ENCODE results near the gene CUTC. TPM values are rescaled to one million over a fixed set of nuclear protein-coding genes. Genes with fewer than 3 reads are reported as not detected.
"Not testable (repeated sequence)": the region's sequence is repeated elsewhere in the genome, so short reads cannot be mapped to it uniquely, and the experiment has no call there.

CUTC gene, protein sequence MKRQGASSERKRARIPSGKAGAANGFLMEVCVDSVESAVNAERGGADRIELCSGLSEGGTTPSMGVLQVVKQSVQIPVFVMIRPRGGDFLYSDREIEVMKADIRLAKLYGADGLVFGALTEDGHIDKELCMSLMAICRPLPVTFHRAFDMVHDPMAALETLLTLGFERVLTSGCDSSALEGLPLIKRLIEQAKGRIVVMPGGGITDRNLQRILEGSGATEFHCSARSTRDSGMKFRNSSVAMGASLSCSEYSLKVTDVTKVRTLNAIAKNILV
- total RNA-seq = 14.0 TPM

DNA sequence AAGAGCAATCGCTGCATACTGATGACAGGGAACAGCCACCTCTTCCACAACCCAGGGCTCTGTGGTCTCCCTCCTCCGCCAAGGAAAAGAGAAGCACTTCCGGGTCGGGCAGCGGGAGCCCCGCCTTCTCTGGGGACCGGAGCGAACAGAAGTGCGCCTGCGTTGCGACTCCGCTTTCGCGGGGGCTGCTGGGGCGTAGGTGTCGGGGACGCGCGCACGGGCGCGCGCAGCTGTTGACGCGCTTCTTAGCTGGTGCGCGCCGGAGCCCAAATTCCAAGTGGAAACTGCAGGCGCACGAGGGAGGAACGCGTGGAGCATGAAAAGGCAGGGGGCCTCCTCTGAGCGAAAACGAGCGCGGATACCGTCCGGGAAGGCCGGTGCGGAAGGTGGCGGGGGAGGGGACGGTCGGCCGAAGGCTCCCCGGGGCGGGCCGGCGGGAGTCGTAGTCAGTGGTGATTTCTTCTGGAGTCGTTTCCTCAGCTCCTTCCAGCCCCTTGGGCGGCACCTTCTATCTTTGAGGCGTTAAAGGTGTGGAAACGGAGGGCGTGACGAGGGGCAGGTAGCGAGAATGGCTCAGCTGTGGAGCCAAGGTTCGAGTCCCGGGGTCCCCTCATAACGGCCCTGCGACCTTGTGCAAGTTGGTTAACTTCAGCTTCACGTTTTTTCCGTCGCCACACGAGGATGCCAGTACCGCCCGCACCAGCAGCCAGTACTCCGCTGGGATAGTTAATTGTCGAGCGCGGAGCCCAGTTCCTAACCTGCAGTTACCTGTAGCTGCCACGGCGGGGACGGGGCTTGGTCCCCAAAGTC is at the start of gene CUTC, which contains the start of gene COX15:
CUTC (plus strand) TSS at position 202 of the 810 bp plus-strand sequence; CDS start at position 317, 115 bp downstream.
COX15 (minus strand) TSS at position 95 of the 810 bp plus-strand sequence; CDS start at position 17, 78 bp downstream.
- peak; percentile 93 for ATAC-seq

DNA sequence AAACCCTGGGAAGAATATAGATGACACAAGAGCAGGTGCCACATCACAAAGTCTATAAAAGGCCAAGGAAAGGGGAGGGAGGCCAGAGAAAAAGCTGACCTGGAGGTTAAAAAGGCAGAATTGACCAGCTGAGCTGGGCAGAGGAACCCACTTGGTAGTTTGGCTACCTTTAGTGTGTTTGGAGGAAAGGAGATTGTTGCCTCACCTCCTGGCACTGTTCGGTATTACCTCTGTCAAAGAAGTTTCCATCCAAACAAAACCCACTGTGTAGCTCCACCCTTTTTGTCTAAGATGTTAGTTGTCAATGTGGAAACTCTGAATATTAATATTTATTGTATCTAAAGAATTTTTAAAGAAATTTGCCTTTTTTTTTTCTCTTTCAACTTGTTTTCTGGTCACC is 49.3 kb upstream of the CUTC start:
- ATAC-seq = peak; percentile 28

DNA sequence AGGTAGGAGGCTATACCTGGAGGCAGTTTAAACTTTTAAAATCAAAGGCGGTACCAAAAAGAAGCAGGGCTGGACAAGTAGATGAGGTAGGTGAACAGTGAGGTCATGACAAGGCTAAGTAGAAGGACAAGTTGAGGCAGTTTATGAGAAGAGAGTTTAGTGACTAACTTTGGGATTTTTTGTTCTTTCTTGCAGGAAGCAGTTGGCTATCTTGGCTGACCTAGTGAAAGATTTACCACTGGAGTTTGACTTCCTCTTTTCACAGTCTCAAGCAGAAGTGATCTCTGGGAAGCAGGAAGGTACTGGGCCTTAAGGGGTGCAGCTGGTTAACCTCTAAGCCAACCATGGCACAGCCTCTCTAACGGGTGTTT is 46.5 kb upstream of the CUTC start:
- ATAC-seq = peak; percentile 91

DNA sequence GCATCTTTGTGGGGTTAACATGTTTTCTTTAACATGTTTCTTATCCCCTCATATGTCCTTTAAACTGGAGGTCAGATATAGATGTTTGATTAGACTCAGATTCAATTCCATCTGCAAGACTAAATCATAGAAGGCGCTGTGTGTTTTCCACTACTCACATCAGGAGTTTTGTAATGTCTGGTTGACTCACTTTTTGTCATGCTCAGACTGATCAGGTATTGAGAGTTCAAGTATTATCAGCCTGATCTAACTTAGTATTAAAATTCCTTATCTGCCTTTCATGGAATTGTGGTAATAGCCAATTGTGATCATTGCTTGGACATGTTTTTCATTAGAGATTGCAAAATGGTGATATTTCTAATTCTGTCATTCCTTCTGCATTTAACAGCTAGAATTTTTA is 42.6 kb upstream of the CUTC start:
- no peak for ATAC-seq

DNA sequence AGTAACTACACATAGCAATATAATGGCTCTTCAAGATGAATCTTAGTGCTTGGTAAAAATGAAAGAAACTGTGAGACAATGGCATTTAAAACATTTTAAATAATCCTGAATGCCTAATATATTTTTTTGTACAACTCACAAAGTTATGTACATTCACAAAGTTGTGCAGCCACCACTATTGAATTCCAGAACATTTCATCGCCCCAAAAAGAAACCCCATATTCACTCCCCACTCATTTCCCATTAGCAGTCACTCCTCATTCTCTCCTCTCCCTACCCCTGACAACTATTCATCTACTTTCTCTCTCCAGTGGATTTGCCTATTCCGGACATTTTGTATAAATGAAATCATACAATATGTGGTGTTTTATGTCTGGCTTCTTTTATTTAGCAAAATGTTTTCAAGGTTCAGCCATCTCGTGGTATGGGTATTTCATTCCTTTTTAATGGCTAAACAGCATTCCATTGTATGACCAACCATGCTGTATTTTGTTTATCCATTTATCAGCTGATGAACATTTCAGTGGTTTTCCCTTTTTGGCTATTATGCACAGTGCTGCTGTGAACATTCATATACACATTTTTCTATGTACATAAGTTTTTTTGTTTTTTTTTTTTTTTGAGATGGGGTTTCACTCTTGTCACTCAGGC is 38.0 kb upstream of the CUTC start:
- ATAC-seq = no peak

DNA sequence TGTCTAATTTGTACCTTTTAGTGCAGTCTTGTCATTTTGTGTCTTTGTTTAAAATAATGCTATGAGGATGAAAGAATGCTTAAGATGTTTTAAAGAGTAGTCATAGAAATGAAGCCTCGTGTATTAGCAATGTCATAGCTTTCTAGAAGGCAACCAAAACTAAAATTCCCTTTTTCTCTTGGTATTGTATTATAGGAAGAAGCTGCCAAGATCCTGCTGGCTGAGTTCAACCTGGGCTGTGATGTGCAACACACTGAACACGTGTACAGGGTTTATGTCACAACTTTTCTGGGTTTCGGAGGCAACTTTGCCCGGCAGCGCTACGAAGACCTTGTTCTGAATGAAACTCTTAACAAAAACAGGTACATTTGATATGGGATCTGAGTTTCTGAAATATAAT is 36.3 kb upstream of the CUTC start:
- ATAC-seq = no peak

DNA sequence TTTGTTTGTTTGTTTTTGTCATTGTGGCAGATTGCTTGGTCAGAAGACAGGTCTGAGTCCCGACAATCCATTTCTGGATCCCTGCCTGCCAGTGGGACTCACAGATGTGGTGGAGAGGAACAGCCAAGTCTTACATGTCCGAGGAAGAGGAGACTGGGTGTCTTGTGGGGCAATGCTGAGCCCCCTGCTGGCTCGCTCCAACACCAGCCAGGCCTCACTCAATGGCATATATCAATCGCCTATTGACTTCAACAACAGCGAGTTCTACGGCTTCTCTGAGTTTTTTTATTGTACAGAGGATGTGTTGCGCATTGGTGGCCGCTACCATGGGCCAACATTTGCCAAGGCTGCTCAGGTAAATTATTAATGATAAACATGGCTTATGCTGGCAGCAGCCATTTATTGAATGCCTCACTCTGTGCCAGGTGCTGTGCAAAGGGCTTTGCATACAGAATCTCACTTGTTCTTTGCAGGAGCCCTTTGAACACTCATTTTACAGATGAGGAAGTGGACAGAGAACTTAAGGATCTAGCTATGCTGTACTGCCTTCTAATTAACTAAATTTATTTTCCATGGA is 33.4 kb upstream of the CUTC start:
- ATAC-seq = no peak

DNA sequence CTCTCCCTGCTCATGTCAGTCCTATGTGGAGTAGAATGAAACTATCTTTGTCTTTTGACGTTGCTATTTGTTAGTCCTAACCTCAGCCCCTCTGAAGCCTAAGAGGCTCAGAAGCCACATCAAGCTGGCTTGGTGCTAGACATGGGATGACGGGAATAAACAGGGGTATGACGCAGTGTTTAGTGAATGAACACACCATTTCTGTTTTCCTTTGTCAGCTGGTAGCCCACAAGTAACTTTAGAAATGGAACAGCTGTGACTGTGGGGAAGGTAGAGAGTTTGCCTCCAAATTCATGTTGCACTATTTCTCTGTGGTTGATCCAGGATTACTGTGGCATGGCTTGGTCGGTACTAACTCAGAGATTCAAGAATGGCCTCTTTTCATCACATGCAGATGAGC is 31.4 kb upstream of the CUTC start:
- ATAC-seq = no peak

DNA sequence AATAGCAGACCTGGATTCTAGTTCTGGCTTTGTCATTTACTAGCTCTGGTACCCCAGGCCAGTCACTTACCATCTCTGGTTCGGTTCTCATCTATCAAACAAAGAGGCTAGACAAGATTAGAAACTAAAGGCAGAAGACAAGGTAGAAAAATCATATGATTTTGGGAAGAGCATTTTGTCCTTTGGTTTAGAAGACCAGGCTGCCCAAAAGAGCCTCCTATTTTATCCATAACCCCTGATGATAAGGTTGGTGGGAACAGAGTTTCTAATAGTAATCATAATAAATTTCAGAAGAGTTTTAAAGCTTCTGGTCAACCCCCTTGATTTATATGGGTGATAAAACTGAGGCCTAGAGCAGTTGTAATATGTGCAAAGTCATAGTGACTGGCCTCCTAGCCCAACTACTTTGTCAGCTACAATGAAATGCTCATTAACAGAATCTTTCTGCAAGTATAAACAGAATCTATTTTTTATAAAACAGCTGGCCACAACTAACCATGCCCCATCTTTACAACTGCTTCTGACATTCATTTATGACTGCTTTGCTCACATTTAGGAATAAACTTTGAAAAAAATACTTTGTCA is 23.5 kb upstream of the CUTC start:
- ATAC-seq = no peak

DNA sequence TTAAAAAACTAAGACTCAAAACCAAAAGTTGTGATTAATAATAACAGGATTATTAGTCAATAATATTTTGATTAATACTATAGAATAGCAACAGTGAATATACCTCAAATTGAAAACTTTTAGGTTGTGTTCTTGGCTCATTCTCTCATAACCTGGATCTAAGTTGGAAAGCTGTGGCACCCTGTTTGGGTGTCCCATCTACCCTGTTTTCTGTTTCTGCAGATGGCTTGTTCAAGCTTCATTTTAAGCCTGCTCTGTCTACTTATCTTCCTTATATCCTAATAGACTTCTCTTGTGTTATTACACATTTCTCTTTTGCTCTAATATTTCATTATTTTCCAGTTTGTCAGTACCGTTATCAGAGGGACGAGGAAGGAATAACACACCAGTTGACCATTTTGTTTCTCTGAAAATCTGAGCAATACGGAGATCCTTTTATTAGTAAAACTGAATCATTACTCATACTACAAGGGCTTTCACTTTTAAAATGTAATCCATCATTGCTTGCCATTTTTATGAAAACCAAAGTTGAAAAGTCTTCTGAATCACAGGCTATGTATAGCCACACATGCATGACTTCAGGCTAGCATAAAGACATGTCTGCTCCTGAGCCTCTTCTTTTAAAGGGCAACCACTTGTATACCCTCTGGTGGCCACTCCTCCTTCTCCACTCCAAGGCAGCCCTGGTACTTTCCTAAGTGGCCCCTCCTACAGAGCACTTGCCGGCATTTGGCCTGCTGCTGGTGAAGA is 22.4 kb upstream of the CUTC start:
- ATAC-seq = peak; percentile 92

DNA sequence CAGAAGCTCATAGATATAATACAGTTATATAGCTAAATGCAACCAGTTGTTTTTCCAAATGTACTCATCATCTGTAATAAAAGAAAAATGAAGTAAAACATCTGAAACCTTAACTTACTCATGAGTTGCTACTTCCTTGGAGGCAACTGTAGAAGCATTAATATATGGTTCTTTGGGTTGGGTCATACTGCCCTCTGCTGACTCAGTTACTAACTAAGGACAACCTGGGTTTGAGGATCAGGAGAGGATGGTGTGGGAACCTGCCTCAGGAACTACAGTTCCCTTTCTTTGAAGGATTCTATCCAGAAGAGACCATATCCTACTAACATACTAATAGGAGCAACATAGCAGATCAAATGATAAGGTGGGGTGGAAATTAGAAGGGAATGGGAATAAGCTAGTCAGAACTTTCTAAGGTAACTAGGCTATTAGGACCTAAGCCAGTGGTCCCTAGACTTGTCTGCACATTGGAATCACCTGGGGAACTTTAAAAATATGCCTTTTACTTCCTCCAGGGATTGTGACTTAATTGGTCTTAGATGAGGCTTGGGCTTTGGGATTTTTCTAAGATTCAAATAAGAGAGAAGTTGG is 20.8 kb upstream of the CUTC start:
- ATAC-seq = peak; percentile 84

DNA sequence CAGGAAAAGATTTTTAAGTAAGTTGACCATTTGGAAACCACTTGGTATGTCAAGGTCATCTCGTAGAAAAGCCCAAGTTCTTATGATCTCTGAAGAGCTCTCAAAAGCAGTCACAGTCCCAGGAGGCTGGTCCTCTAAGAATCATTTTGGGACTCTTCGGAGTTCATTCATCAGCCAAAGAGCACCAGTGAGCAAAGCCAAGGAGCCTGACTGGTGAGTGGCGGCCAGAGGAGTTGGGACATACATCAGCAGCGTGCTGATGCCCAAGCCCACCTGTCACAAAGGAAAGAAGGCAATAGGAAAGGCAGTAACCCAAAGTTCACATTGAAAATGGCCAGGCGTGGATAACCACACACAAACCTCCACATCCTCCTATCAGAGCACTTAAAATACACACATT is 17.6 kb upstream of the CUTC start:
- no peak for ATAC-seq

DNA sequence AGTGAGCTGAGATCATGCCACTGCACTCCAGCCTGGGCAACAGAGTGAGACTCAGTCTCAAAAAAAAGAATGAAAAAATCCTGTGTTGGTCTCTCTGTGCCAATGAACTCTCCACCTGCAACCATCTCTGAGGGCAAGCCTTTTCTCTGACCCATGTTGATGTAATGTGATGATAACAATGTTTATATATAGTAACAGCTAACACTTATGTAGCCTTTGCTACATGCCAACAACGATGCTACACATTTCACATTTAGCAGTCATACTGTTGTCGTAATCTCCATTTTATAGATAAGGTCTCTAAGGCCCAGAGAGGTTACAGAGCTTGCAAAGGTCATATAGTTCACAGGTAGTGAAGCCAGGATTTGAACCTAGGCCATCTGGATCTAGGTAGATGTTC is 11.6 kb upstream of the CUTC start:
- ATAC-seq = no peak

DNA sequence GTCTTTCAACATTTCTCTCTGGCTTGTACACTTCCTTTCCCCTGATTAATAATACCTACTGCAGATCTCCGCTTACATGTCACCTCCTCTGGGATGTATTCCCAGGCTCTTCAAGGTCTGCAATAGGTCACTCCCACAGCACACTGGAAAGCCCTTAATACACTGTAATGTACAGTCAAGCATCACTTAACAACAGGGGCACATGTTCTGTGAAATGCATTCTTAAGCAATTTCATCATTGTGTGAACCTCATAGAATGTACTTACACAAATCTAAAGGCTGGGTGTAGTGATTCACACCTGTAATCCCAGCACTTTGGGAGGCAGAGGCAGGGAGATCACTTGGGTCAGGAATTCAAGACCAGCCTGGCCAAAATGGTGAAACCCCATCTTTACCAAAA is 2.0 kb upstream of the CUTC start:
- peak; percentile 60 for ATAC-seq

DNA sequence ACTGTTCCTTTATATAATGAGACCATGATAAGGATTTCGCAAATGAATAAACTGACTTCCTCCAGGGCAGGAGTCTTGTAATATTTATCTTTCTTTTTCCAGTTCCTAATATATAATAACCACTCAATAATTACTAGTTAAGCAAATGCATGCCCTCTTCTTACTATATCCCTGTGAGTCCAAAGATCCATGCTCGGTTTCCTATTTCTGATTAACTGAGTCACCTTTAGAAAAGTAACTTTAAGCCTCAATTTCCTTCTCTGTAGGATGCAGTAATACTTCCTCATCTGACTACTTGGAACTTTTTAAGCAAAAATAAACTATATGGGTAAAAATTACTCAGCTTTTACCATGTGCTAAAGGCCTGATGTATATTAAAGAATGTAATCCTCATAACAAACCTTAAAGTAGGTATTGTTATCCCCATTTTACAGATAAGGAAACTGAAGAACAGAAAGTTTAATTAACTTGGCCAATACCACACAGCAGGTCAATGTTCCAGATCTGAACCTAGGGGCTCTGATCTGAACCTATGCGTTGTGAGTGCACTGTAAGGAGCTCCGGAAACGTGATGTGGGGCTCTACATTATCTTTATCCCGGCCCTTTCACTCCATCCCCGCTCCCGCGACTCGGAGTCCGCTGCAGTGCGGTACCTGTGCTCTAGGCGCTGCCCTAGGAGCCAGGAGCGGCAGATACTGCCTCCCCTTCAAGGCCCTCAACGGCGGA is 565 bp upstream of the CUTC start:
- no peak for ATAC-seq

DNA sequence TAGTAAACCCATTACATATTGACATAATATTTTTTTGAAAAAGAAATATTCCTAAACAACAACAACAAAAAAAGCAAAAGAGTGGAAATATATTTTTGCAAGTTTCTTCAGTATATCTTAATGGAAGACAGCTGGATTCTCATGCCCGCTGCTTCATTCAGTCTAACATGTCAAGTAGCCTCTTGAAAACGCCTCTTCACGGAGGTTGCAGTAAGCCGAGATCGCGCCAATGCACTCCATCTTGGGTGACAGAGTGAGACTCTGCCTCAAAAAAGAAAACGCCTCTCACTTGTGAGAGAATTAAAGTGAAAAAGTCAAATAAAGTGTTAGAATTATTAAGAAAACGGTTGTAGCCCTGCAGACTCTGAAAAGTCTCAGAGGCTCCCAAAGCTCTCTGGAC is 1.3 kb downstream of the CUTC start:
- ATAC-seq = no peak

DNA sequence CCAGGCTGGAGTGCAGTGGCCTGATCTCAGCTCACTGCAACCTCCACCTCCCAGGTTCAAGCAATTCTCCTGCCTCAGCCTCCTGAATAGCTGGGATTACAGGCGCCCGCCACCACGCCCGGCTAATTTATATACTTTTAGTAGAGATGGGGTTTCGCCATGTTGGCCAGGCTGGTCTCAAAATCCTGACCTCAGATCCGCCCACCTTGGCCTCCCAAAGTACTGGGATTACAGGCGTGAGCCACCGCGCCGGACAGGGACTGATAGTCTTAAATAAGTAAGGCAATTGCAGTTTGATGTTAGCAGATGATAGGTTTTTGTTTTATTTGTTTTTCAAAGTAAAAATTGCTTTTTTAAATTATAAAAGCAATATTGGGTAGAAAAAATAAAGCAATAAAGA is 2.1 kb downstream of the CUTC start:
- not testable (repeated sequence) for ATAC-seq

DNA sequence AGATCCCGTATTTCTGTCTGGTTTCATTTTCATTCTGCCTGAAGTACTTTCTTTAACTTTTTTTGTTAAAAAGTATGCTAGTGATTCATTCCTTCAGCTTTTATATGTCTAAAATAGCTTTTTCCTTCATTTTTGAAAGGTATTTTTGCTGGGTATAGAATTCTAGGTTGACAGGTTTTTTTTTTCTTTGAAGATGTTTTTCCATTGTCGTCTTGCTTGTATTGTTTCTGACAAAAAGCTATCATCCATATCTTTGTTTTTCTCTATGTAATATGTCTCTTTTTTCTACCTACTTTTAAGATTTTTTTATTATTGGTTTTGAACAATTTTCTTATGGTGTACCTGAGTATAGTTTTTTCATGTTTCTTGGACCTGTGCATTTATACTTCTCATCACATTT is 8.2 kb downstream of the CUTC start:
- no peak for ATAC-seq

DNA sequence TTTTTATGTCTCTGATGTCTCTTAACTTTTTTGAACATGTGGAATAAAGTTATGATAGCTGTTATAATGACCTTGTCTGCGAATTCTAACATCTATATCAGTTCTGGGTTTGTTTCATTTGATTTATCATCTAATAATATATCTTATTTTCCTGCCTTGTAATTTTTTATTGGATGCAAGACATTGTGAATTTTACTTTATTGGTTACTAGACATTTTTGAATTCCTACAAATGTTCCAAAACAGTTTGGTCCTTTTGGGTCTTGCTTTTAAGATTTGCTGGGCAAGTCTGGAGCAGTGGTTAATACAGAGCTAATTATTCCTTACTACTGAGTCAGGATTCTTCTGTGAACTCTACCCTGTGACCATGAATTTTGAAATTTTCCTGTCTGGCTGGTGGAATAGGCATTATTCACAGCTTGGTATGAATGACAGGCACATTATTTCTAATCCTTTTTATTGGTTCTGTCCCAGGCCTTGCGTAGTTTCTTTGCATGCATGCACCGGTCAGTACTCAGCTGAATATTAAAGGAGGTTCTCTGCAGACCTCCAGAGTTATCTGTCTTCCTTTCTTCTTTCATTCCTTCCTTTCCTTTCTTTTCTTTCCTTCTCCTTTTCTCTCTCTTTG is 9.0 kb downstream of the CUTC start:
- peak; percentile 71 for ATAC-seq

DNA sequence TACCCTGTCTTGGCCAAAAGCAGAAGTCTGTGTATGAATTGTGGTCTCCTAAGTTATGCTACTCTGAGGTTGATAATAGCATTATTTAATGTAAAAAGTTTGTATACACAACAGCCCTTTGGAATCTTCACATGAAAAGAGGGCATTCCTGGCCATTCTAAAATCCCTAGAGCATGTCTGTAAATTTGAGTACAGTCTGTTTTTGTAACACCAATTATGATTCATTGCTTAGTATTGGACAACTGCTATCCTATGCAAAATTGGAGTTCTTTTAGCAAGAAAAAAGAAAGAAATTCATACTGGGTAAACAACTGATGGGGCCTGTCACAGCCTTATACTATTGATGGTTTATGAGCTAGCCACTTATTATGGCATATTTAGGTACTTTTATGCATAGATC is 10.2 kb downstream of the CUTC start:
- ATAC-seq = no peak

DNA sequence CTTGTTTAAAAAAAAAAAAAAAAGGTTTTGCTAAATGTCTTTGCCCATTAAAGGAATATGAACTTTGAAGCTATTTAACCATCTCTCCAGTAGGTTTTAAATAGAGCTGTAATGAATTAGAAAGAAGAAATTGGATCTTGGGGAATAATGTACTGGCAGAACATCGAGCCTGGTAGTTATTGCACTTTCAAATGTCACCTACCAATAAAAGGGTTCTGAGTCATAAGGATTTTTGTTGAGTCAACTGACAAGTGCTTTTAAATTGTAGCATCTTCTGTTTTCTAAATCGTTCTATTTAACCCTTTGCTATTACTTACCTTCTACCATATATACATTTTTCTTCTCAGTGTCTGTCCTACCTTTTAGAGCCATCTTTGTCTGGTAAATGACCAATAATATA is 10.7 kb downstream of the CUTC start:
- ATAC-seq = no peak
